ENCODE measurements around the gene RAPGEF1. TPM values are rescaled to one million over a fixed set of nuclear protein-coding genes. Genes with fewer than 3 reads are reported as not detected.

The RAPGEF1 gene
- total RNA-seq, 2 experiments from 2014 or later, result 118 to 243 TPM

- H2AFZ ChIP-seq (ENCODE audit: low read length), result no peak overlapping the region
- H3K36me3 ChIP-seq (ENCODE audit: insufficient read depth, low read length), result peaks cover 100% of the 10 kb centered on the region
- H4K20me1 ChIP-seq (ENCODE audit: insufficient read depth, low read length), result no peaks in the 10 kb centered on the region
- H3K4me1 ChIP-seq (ENCODE audit: insufficient read depth, low read length, poor library complexity, severe bottlenecking), result no peaks in the 10 kb centered on the region
- ChIA-PET CTCF (ENCODE audit: unreplicated experiment) (no interaction called here), POLR2A (interaction anchor here (0.5 to 3.3 kb wide), 3 partner anchors 10 to 76 kb away, joined by 4 to 12 read pairs (median 5); no protein-coding TSS in a partner anchor)
- BruUV-seq (replicated peaks), result no TSS peak
- H3K4me2 ChIP-seq (ENCODE audit: low read length), result no peak overlapping the region
- no peaks in the 10 kb centered on the region for H3K9me3 ChIP-seq (ENCODE audit: low read length)
- no peaks in the 10 kb centered on the region for H3K9me2 ChIP-seq (ENCODE audit: insufficient read depth, low read length)
- peaks cover 42% of the 10 kb centered on the region for H3K79me2 ChIP-seq (ENCODE audit: insufficient read depth, low read depth, low read length)
- DNase-seq (ENCODE audit: low spot score), result no peak
- no peak for TF ChIP-seq CTCF (conservative IDR thresholded peaks at IDR 0.05; ENCODE audit: low read length)
- no peak for TF ChIP-seq EZH2phosphoT487 (IDR thresholded peaks at IDR 0.05; ENCODE audit: borderline replicate concordance, low read depth, low read length)
- no peak overlapping the region for H3K27ac ChIP-seq (ENCODE audit: low read depth, low read length, poor library complexity, severe bottlenecking)
- H3K4me3 ChIP-seq (ENCODE audit: low read depth, low read length, poor library complexity, severe bottlenecking), result no peak overlapping the region
- intact Hi-C loops (cut with micrococcal nuclease; ENCODE audit: unreplicated experiment), result no loop called here
These were observed 98.0 kb downstream of the RAPGEF1 start for GRCh38 chr9:131641618-131642495.

GRCh38 chr9:131640438-131641137 lies 99.3 kb downstream of the RAPGEF1 start:
- no peak overlapping the region for H2AFZ ChIP-seq (ENCODE audit: low read length)
- H3K4me1 ChIP-seq (ENCODE audit: insufficient read depth, low read length, poor library complexity, severe bottlenecking), result no peaks in the 10 kb centered on the region
- ChIA-PET POLR2A (interaction anchor here (0.6 to 0.7 kb wide), 2 partner anchors 13 to 1543 kb away, joined by 3 to 5 read pairs; no protein-coding TSS in a partner anchor), CTCF (ENCODE audit: unreplicated experiment) (no interaction called here)
- H3K9me3 ChIP-seq (ENCODE audit: low read length), result no peaks in the 10 kb centered on the region
- no TSS peak for BruUV-seq (replicated peaks)
- no peaks in the 10 kb centered on the region for H3K9me2 ChIP-seq (ENCODE audit: insufficient read depth, low read length)
- no peak for TF ChIP-seq EZH2phosphoT487 (IDR thresholded peaks at IDR 0.05; ENCODE audit: borderline replicate concordance, low read depth, low read length)
- no peak for TF ChIP-seq CTCF (conservative IDR thresholded peaks at IDR 0.05; ENCODE audit: low read length)
- H4K20me1 ChIP-seq (ENCODE audit: insufficient read depth, low read length), result no peaks in the 10 kb centered on the region
- no peak overlapping the region for H3K4me2 ChIP-seq (ENCODE audit: low read length)
- H3K4me3 ChIP-seq (ENCODE audit: low read depth, low read length, poor library complexity, severe bottlenecking), result no peak overlapping the region
- H3K27ac ChIP-seq (ENCODE audit: low read depth, low read length, poor library complexity, severe bottlenecking), result no peak overlapping the region
- peaks cover 29% of the 10 kb centered on the region for H3K79me2 ChIP-seq (ENCODE audit: insufficient read depth, low read depth, low read length)
- intact Hi-C loops (cut with micrococcal nuclease; ENCODE audit: unreplicated experiment), result no loop called here
- peaks cover 100% of the 10 kb centered on the region for H3K36me3 ChIP-seq (ENCODE audit: insufficient read depth, low read length)
- DNase-seq (ENCODE audit: low spot score), result no peak
